Measurements from ENCODE around the gene TBXAS1.

TBXAS1 gene

GRCh38 chr7:139822855-139823254 lies 6.2 kb upstream of the TBXAS1 start:
- Histone ChIP-seq H3K27me3 (ENCODE audit: control insufficient read depth, low read length) (peaks cover 2% of the 10 kb centered on the region; the same call in 1 of the 2 replicates), H3K4me3 (ENCODE audit: low read length) (no peak overlapping the region), H3K9me3 (ENCODE audit: control insufficient read depth, insufficient read depth, low read length) (no peaks in the 10 kb centered on the region), H3K27ac (ENCODE audit: low read depth, low read length) (no peak overlapping the region), H3K4me2 (ENCODE audit: low read length) (no peak overlapping the region), H3K4me1 (ENCODE audit: control insufficient read depth, low read length) (no peaks in the 10 kb centered on the region), H3K36me3 (ENCODE audit: control insufficient read depth, low read length) (no peaks in the 10 kb centered on the region), H3F3A (ENCODE audit: control insufficient read depth, insufficient read depth) (no peaks in the 10 kb centered on the region), H4K20me1 (ENCODE audit: control insufficient read depth, insufficient read depth, low read depth, low read length) (no peaks in the 10 kb centered on the region), H3K9me2 (replicated peaks; ENCODE audit: control insufficient read depth, low read length) (no peaks in the 10 kb centered on the region), H3K79me2 (ENCODE audit: control insufficient read depth, low read length) (no peaks in the 10 kb centered on the region)
- TF ChIP-seq EZH2phosphoT487 (IDR thresholded peaks at IDR 0.05; ENCODE audit: borderline replicate concordance, low read length), result no peak
- TF ChIP-seq CTCF (IDR thresholded peaks at IDR 0.05; ENCODE audit: low read depth, low read length, poor library complexity, severe bottlenecking), result no peak

- Histone ChIP-seq H3K27ac (ENCODE audit: low read depth, low read length) (no peak overlapping the region), H3K4me2 (ENCODE audit: low read length) (no peak overlapping the region), H3K9me3 (ENCODE audit: control insufficient read depth, insufficient read depth, low read length) (no peaks in the 10 kb centered on the region), H3F3A (ENCODE audit: control insufficient read depth, insufficient read depth) (no peaks in the 10 kb centered on the region), H3K36me3 (ENCODE audit: control insufficient read depth, low read length) (no peaks in the 10 kb centered on the region), H4K20me1 (ENCODE audit: control insufficient read depth, insufficient read depth, low read depth, low read length) (no peaks in the 10 kb centered on the region), H3K79me2 (ENCODE audit: control insufficient read depth, low read length) (no peaks in the 10 kb centered on the region), H3K4me3 (ENCODE audit: low read length) (no peak overlapping the region), H3K9me2 (replicated peaks; ENCODE audit: control insufficient read depth, low read length) (no peaks in the 10 kb centered on the region), H3K4me1 (ENCODE audit: control insufficient read depth, low read length) (peaks cover 1% of the 10 kb centered on the region; the same call in 1 of the 2 replicates), H3K27me3 (ENCODE audit: control insufficient read depth, low read length) (peaks cover 7% of the 10 kb centered on the region)
- no peak for TF ChIP-seq CTCF (IDR thresholded peaks at IDR 0.05; ENCODE audit: low read depth, low read length, poor library complexity, severe bottlenecking)
Observed at GRCh38 chr7:139823959-139824521, 5.0 kb upstream of the TBXAS1 start.

GRCh38 chr7:139825666-139826290 lies 3.3 kb upstream of the TBXAS1 start:
- Histone ChIP-seq H3K4me2 (ENCODE audit: low read length) (no peak overlapping the region), H3K27me3 (ENCODE audit: control insufficient read depth, low read length) (peaks cover 19% of the 10 kb centered on the region), H3K79me2 (ENCODE audit: control insufficient read depth, low read length) (no peaks in the 10 kb centered on the region), H4K20me1 (ENCODE audit: control insufficient read depth, insufficient read depth, low read depth, low read length) (no peaks in the 10 kb centered on the region), H3K4me1 (ENCODE audit: control insufficient read depth, low read length) (peaks cover 6% of the 10 kb centered on the region; the same call in 1 of the 2 replicates), H3K36me3 (ENCODE audit: control insufficient read depth, low read length) (no peaks in the 10 kb centered on the region), H3K9me3 (ENCODE audit: control insufficient read depth, insufficient read depth, low read length) (no peaks in the 10 kb centered on the region), H3K27ac (ENCODE audit: low read depth, low read length) (no peak overlapping the region), H3K4me3 (ENCODE audit: low read length) (no peak overlapping the region), H3F3A (ENCODE audit: control insufficient read depth, insufficient read depth) (no peaks in the 10 kb centered on the region), H3K9me2 (replicated peaks; ENCODE audit: control insufficient read depth, low read length) (no peaks in the 10 kb centered on the region)
- TF ChIP-seq EZH2phosphoT487 (IDR thresholded peaks at IDR 0.05; ENCODE audit: borderline replicate concordance, low read length) (no peak), CTCF (IDR thresholded peaks at IDR 0.05; ENCODE audit: low read depth, low read length, poor library complexity, severe bottlenecking) (no peak)

Measured in DOHH2 (cell line).